ENCODE measurements around the gene WDR54.

DNA sequence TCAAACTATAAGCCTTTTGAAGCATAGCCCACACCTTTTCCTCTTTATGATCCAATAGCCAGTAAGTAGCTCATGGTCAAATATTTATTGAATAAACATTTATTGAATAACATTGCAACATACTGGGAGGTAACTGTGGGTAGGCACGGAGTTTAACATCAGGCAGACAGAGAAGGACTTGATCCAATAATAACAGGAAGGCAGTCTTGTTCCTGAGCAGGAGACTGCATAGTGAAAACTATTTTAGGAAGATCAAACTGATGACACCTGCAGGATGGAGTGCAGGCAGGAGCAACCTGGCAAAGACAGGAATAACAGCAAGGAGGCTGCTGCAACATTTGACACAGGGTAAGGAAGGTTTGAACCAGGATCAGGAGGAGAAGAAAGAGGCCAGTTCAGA lies 38.3 kb upstream of the WDR54 start:
- TF ChIP-seq, protein P1, sequence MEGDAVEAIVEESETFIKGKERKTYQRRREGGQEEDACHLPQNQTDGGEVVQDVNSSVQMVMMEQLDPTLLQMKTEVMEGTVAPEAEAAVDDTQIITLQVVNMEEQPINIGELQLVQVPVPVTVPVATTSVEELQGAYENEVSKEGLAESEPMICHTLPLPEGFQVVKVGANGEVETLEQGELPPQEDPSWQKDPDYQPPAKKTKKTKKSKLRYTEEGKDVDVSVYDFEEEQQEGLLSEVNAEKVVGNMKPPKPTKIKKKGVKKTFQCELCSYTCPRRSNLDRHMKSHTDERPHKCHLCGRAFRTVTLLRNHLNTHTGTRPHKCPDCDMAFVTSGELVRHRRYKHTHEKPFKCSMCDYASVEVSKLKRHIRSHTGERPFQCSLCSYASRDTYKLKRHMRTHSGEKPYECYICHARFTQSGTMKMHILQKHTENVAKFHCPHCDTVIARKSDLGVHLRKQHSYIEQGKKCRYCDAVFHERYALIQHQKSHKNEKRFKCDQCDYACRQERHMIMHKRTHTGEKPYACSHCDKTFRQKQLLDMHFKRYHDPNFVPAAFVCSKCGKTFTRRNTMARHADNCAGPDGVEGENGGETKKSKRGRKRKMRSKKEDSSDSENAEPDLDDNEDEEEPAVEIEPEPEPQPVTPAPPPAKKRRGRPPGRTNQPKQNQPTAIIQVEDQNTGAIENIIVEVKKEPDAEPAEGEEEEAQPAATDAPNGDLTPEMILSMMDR (conservative IDR thresholded peaks at IDR 0.05; ENCODE audit: low read depth, low read length), result no peak
- TF ChIP-seq EZH2 (IDR thresholded peaks at IDR 0.05; ENCODE audit: low read length, unreplicated experiment) (no peak), EZH2phosphoT487 (IDR thresholded peaks at IDR 0.05; ENCODE audit: borderline replicate concordance, low read length) (no peak)
